ENCODE data around the gene PRKCB.

PRKCB gene

GRCh38 chr16:24053099-24053946, 217.5 kb downstream of the PRKCB start:
- no peak for DNase-seq (ENCODE audit: low read depth)
- no peak for TF ChIP-seq CTCF (IDR thresholded peaks at IDR 0.05; ENCODE audit: low read depth, low read length)
- TF ChIP-seq MAX (IDR thresholded peaks at IDR 0.05; ENCODE audit: low read depth, low read length), result no peak
- no peak for TF ChIP-seq MYC (IDR thresholded peaks at IDR 0.05; ENCODE audit: low read depth, low read length)
- no peak overlapping the region for H3K4me3 ChIP-seq (ENCODE audit: low read depth, low read length)

- no peak for TF ChIP-seq CTCF (IDR thresholded peaks at IDR 0.05; ENCODE audit: low read depth, low read length)
- no peak for TF ChIP-seq MYC (IDR thresholded peaks at IDR 0.05; ENCODE audit: low read depth, low read length)
- no peak for TF ChIP-seq POLR2A (IDR thresholded peaks at IDR 0.05; ENCODE audit: extremely low read depth, insufficient read length)
- no peak for TF ChIP-seq MAX (IDR thresholded peaks at IDR 0.05; ENCODE audit: low read depth, low read length)
- DNase-seq (ENCODE audit: low read depth), result peak; percentile 17
- no peak overlapping the region for H3K4me3 ChIP-seq (ENCODE audit: low read depth, low read length)
These were observed 219.1 kb downstream of the PRKCB start for GRCh38 chr16:24054741-24055491.

- DNase-seq (ENCODE audit: low read depth), result no peak
- TF ChIP-seq MYC (IDR thresholded peaks at IDR 0.05; ENCODE audit: low read depth, low read length) (no peak), POLR2A (IDR thresholded peaks at IDR 0.05; ENCODE audit: extremely low read depth, insufficient read length) (no peak), MAX (IDR thresholded peaks at IDR 0.05; ENCODE audit: low read depth, low read length) (no peak), CTCF (IDR thresholded peaks at IDR 0.05; ENCODE audit: low read depth, low read length) (no peak)
These were observed 226.6 kb downstream of the PRKCB start for GRCh38 chr16:24062270-24062817.

GRCh38 chr16:24069036-24069590, 233.3 kb downstream of the PRKCB start:
- H3K4me3 ChIP-seq (ENCODE audit: low read depth, low read length), result no peak overlapping the region
- TF ChIP-seq MAX (IDR thresholded peaks at IDR 0.05; ENCODE audit: low read depth, low read length) (no peak), CTCF (IDR thresholded peaks at IDR 0.05; ENCODE audit: low read depth, low read length) (no peak), MYC (IDR thresholded peaks at IDR 0.05; ENCODE audit: low read depth, low read length) (no peak), POLR2A (IDR thresholded peaks at IDR 0.05; ENCODE audit: extremely low read depth, insufficient read length) (no peak)
- DNase-seq (ENCODE audit: low read depth), result no peak

More at GRCh38 chr16:24062270-24062817, 226.6 kb downstream of the PRKCB start:
- no peak overlapping the region for H3K4me3 ChIP-seq (ENCODE audit: low read depth, low read length)

GRCh38 chr16:24070851-24071250, 235.1 kb downstream of the PRKCB start:
- peak; percentile 66 for DNase-seq (ENCODE audit: low read depth)
- TF ChIP-seq CTCF (IDR thresholded peaks at IDR 0.05; ENCODE audit: low read depth, low read length), result peak; percentile 78
- TF ChIP-seq MAX (IDR thresholded peaks at IDR 0.05; ENCODE audit: low read depth, low read length), result no peak
- no peak for TF ChIP-seq POLR2A (IDR thresholded peaks at IDR 0.05; ENCODE audit: extremely low read depth, insufficient read length)
- TF ChIP-seq MYC (IDR thresholded peaks at IDR 0.05; ENCODE audit: low read depth, low read length), result no peak
- H3K4me3 ChIP-seq (ENCODE audit: low read depth, low read length), result no peak overlapping the region

Measured in NB4 (cell line).